ENCODE results near the gene ALPK3. TPM values are rescaled to one million over a fixed set of nuclear protein-coding genes. Genes with fewer than 3 reads are reported as not detected.

The ALPK3 gene
- total and polyA plus RNA-seq, 2 donors (not counting 3 experiments of a cell fraction or from before 2014, with no cell fraction given) = 18.4 to 36.2 TPM

DNA sequence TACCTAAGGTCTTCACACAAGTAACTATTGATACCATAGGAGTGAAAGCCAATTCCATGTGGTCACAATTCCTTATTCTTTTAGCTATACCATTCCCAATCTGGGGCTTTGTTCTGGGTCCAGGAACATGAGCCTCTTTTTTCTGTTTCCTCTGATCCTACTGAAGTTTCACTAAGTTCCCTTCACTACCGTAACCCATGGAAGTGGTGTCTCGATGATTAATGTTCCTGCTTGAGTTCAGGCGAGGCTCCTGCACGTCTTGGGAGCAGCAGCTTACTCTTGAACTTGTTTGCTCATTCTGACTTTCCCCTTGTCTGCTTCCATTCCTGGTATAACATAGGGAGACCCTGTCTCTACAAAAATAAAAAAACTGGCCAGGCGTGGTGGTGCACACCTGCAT is 45.1 kb upstream of the ALPK3 start:
- Histone ChIP-seq H3K36me3 (ENCODE audit: control insufficient read depth in 2 of 2, extremely low read depth in 1 of 2, insufficient read depth in 2 of 2, low read length in 2 of 2) (peaks cover 2 to 4% of the 10 kb centered on the region in 2 experiments), H3K27me3 (ENCODE audit: control insufficient read depth in 2 of 2, insufficient read depth in 2 of 2, low read length in 2 of 2) (no peaks in the 10 kb centered on the region), H3K4me3 (replicated peaks in 1 of 3; ENCODE audit: insufficient read depth in 1 of 3, low read depth in 1 of 3, low read length in 3 of 3) (no peak overlapping the region), H3K27ac (ENCODE audit: insufficient read depth, low read depth, low read length) (peak overlapping the region; percentile 16), H3K4me1 (ENCODE audit: control insufficient read depth, extremely low read depth, insufficient read depth, low read length) (peaks cover 19% of the 10 kb centered on the region), H3K9ac (replicated peaks; ENCODE audit: extremely low read depth, insufficient read depth, low read length) (no peak overlapping the region), H3K9me1 (replicated peaks; ENCODE audit: control insufficient read depth, extremely low read depth, insufficient read depth, low read length) (no peaks in the 10 kb centered on the region), H4K20me1 (replicated peaks; ENCODE audit: control insufficient read depth, extremely low read depth, insufficient read depth, low read length) (no peaks in the 10 kb centered on the region), H3K79me2 (ENCODE audit: control insufficient read depth, insufficient read depth, low read length) (peaks cover 58% of the 10 kb centered on the region), H3K4me2 (ENCODE audit: insufficient read depth, low read length) (peak overlapping the region; percentile 86), H3K9me3 (replicated peaks; ENCODE audit: control insufficient read depth, insufficient read depth, low read length) (no peaks in the 10 kb centered on the region), H2AFZ (ENCODE audit: low read depth, low read length) (no peak overlapping the region)
- ChIA-PET POLR2A (no interaction called here), CTCF (interaction anchor here (0.8 to 1.1 kb wide), 5 partner anchors 36 to 173 kb away, joined by 3 to 4 read pairs (median 3); partner anchors contain the start of gene WDR73)
- intact Hi-C loops (cut with micrococcal nuclease) (loop anchor here (2.0 kb wide), 1 partner anchor 55 kb away; the partner anchor contains the start of gene SEC11A), dilution Hi-C loops (cut with MboI; ENCODE audit: extremely low pct_ligation_motif_present, low sequenced_read_pairs) (no loop called here)
- no peak for TF ChIP-seq GATA2 (IDR thresholded peaks at IDR 0.05; ENCODE audit: insufficient read depth, insufficient read length, low read depth, low read length)
- peak; percentile 7 for TF ChIP-seq POLR2A (IDR thresholded peaks at IDR 0.05; ENCODE audit: low read depth, low read length)
- FAIRE-seq (peak; percentile 75), DNase-seq (ENCODE audit: low read depth, low spot score) (peak; percentile 68)
- BruUV-seq (replicated peaks) = no TSS peak

DNA sequence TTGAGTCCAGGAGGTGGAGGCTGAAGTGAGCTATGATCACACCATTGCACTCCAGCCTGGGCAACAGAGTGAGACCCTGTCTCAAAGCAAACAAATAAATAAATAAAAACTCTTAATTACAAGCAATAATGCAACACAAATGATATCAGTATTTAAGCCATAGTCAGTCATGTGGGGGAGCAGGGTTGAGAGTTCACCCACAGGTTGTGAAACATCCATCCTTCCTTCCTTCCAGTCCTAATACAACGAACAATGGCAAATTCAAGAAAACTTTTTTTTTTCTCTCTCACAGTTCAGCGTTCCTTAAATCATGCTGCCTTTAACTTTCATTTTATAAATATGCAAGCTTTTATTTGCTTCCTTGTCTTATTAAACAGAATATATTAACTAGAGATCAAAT is 44.7 kb upstream of the ALPK3 start:
- Histone ChIP-seq H3K4me2 (ENCODE audit: insufficient read depth, low read length) (peak overlapping the region; percentile 86), H3K9me3 (replicated peaks; ENCODE audit: control insufficient read depth, insufficient read depth, low read length) (no peaks in the 10 kb centered on the region), H3K4me3 (replicated peaks in 1 of 3; ENCODE audit: insufficient read depth in 1 of 3, low read depth in 1 of 3, low read length in 3 of 3) (peak overlapping the region in 1 of 3 experiments; percentile 34), H3K79me2 (ENCODE audit: control insufficient read depth, insufficient read depth, low read length) (peaks cover 56% of the 10 kb centered on the region), H3K36me3 (ENCODE audit: control insufficient read depth in 2 of 2, extremely low read depth in 1 of 2, insufficient read depth in 2 of 2, low read length in 2 of 2) (peaks cover 2 to 4% of the 10 kb centered on the region in 2 experiments), H2AFZ (ENCODE audit: low read depth, low read length) (no peak overlapping the region), H3K9me1 (replicated peaks; ENCODE audit: control insufficient read depth, extremely low read depth, insufficient read depth, low read length) (no peaks in the 10 kb centered on the region), H4K20me1 (replicated peaks; ENCODE audit: control insufficient read depth, extremely low read depth, insufficient read depth, low read length) (no peaks in the 10 kb centered on the region), H3K27ac (ENCODE audit: insufficient read depth, low read depth, low read length) (peak overlapping the region; percentile 20), H3K9ac (replicated peaks; ENCODE audit: extremely low read depth, insufficient read depth, low read length) (peak overlapping the region; percentile 24), H3K27me3 (ENCODE audit: control insufficient read depth in 2 of 2, insufficient read depth in 2 of 2, low read length in 2 of 2) (no peaks in the 10 kb centered on the region), H3K4me1 (ENCODE audit: control insufficient read depth, extremely low read depth, insufficient read depth, low read length) (peaks cover 19% of the 10 kb centered on the region)
- dilution Hi-C loops (cut with MboI; ENCODE audit: extremely low pct_ligation_motif_present, low sequenced_read_pairs) = no loop called here
- POLR2A ChIA-PET = no interaction called here
- TF ChIP-seq FOS (IDR thresholded peaks at IDR 0.05; ENCODE audit: borderline replicate concordance, insufficient read depth, low read length) (peak; percentile 19), GATA2 (IDR thresholded peaks at IDR 0.05; ENCODE audit: insufficient read depth, insufficient read length, low read depth, low read length) (no peak)
- intact Hi-C loops (cut with micrococcal nuclease) = loop anchor here (2.0 kb wide), 1 partner anchor 56 kb away; the partner anchor contains the start of gene SEC11A
- FAIRE-seq = no peak
- BruUV-seq (replicated peaks) = no TSS peak
- DNase-seq (ENCODE audit: low read depth, low spot score) = peak; percentile 71
- CTCF ChIA-PET = interaction anchor here (0.8 to 1.1 kb wide), 5 partner anchors 36 to 173 kb away, joined by 3 to 4 read pairs (median 3); partner anchors contain the start of gene WDR73

Measured in endothelial cell of umbilical vein (primary cell).